ENCODE measurements around the gene TRERF1.
A peak's percentile ranks its signal among the peaks of the same experiment; 100 is the strongest.

TRERF1 gene

DNA sequence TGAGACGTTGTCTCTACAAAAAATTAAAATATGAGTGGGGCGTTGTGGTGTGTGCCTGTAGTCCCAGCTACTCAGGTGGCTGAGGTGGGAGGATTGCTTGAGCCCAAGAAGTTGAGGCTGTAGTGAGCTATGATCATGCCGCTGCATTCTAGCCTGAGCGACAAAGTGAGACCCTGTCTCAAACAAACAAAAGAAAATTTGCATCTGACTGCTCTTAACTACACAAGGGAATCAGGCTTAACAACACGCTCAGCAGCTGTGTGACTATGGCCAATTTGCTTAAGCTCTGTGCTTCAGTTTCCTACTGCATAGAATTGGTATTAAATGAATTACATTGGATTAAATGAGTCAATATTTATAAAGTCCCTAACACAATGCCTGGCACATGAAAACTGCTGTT, 209.8 kb downstream of the TRERF1 start:
- in situ Hi-C loops (cut with MboI; ENCODE audit: low sequenced_read_pairs, unreplicated experiment): no loop called here
- TF ChIP-seq, protein P1, sequence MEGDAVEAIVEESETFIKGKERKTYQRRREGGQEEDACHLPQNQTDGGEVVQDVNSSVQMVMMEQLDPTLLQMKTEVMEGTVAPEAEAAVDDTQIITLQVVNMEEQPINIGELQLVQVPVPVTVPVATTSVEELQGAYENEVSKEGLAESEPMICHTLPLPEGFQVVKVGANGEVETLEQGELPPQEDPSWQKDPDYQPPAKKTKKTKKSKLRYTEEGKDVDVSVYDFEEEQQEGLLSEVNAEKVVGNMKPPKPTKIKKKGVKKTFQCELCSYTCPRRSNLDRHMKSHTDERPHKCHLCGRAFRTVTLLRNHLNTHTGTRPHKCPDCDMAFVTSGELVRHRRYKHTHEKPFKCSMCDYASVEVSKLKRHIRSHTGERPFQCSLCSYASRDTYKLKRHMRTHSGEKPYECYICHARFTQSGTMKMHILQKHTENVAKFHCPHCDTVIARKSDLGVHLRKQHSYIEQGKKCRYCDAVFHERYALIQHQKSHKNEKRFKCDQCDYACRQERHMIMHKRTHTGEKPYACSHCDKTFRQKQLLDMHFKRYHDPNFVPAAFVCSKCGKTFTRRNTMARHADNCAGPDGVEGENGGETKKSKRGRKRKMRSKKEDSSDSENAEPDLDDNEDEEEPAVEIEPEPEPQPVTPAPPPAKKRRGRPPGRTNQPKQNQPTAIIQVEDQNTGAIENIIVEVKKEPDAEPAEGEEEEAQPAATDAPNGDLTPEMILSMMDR (IDR thresholded peaks at IDR 0.05; ENCODE audit: borderline replicate concordance, control extremely low read depth, extremely low read depth, insufficient read depth, missing control alignments): no peak
- no peak for DNase-seq (ENCODE audit: low spot score)

DNA sequence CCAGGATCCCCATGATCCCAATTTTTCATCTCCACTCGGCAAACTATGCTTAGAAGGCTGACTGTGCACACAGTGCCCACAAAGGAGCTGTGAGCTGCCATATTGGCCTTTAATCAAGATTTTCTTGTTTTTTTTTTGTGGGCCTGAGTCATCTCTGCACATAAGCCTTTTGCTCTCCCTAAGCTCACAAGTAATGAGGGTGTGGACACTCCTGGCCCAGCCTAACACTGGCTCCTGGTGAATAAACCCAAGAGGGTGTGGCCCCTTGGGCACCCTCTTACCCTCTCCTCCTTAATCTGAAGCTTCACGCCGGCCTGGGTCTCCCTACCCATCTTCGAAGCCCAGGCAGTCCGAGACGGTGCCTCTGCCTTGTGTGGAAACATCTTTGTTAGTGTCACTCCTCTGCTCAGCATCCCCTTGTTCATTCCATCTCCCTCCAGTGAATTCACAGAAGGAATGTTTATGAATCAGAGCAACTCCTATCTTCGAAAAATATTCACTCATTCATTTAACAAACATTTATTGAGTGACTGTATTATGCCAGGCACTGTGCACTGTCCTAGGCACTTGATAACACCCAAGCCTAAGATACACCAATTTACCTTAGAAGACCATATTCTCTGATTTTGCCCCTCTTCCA, 211.9 kb downstream of the TRERF1 start:
- TF ChIP-seq, protein P1 (IDR thresholded peaks at IDR 0.05; ENCODE audit: borderline replicate concordance, control extremely low read depth, extremely low read depth, insufficient read depth, missing control alignments): no peak
- in situ Hi-C loops (cut with MboI; ENCODE audit: low sequenced_read_pairs, unreplicated experiment): no loop called here
- no peak for DNase-seq (ENCODE audit: low spot score)

GRCh38 chr6:42239333-42239732, 212.4 kb downstream of the TRERF1 start:
- in situ Hi-C loops (cut with MboI; ENCODE audit: low sequenced_read_pairs, unreplicated experiment): no loop called here
- no peak for DNase-seq (ENCODE audit: low spot score)
- TF ChIP-seq, protein P1 (IDR thresholded peaks at IDR 0.05; ENCODE audit: borderline replicate concordance, control extremely low read depth, extremely low read depth, insufficient read depth, missing control alignments): no peak

DNA sequence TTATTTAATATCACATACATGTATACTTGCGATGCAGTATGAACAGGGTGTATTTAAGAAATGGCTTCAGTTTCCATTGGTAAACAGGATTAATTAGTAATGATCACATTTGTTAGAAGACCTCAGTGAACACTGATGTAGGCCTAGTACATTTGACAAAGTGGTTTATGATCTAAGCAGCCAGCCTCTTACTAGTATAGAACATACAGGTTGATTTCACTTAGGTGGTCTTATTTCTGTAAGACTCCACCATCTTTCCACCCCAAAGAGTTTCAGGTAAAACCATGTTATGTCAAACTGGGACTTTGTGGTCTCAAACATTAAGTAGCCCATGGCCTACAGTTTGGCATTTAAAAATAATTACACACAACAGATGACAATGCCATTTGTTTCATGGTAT, 213.9 kb downstream of the TRERF1 start:
- in situ Hi-C loops (cut with MboI; ENCODE audit: low sequenced_read_pairs, unreplicated experiment): no loop called here
- TF ChIP-seq, protein P1 (IDR thresholded peaks at IDR 0.05; ENCODE audit: borderline replicate concordance, control extremely low read depth, extremely low read depth, insufficient read depth, missing control alignments): no peak
- DNase-seq (ENCODE audit: low spot score): no peak

DNA sequence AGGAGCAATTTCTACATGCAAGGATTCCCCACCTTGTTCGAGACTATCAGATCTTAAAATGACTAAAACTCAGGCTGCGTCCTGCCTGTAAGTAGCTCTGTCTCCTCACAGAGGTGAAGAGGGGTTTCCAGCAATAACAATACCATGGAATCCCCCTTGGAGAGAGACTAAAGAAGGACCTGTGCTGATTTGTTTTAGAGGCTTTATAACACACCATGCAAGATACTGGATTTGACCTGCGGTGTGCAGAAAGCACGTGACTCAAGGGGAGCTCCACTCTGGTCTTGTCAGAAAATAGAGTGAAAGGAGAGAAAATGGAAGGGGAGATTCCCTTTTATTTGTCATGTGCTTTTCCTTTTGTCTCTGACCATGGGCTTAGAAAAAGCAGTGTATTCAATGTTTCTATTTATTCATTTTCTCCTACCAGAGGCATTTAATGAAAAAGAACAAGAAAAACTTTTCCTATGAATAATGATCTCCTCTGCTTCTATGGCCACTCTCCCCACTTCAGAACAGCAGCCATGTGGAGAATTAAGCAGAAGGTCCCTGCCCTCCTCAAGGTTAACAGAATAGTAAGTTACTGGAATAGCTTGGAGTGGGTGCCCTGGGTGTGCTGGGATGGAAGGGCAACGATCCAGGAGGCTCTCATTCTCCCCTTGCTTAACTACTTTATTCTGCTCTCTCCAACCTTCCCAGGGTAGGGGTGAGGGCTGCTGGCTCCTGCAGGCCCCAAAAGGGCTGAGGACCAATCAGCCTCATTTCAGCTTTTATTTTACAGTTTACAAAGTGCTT, 214.8 kb downstream of the TRERF1 start:
- DNase-seq (ENCODE audit: low spot score): peak; percentile 67
- in situ Hi-C loops (cut with MboI; ENCODE audit: low sequenced_read_pairs, unreplicated experiment): no loop called here
- TF ChIP-seq, protein P1 (IDR thresholded peaks at IDR 0.05; ENCODE audit: borderline replicate concordance, control extremely low read depth, extremely low read depth, insufficient read depth, missing control alignments): no peak

- TF ChIP-seq, protein P1 (IDR thresholded peaks at IDR 0.05; ENCODE audit: borderline replicate concordance, control extremely low read depth, extremely low read depth, insufficient read depth, missing control alignments): no peak
- in situ Hi-C loops (cut with MboI; ENCODE audit: low sequenced_read_pairs, unreplicated experiment): no loop called here
- no peak for DNase-seq (ENCODE audit: low spot score)
Observed at GRCh38 chr6:42236030-42236429, 215.7 kb downstream of the TRERF1 start.

Data from GM13976 (cell line).